GM23338 (cell line): ENCODE measurements around the gene MFAP5. TPM values are rescaled to one million over a fixed set of nuclear protein-coding genes. Genes with fewer than 3 reads are reported as not detected.

Experiments
- ATAC-seq: fragments of 200-7000 bp; cut with Tn5 transposase; 3 replicates; pipeline ENCODE4 v1.9.1; 2020
- DNase-seq: peaks from one replicate; pipeline ENCODE4 v3.0.0-alpha.2; 2015; ENCODE audit warnings: low spot score
- H2AFZ ChIP-seq: fragments of 200-600 bp; sonication (generic); 2 replicates; pipeline ENCODE4 v1.8.0; 2016; ENCODE audit warnings: antibody characterized with exemption, mild to moderate bottlenecking, moderate library complexity
- H3F3A ChIP-seq: fragments of 200-600 bp; sonication (generic); replicated peaks from 2 replicates; pipeline ENCODE4 v1.8.0; 2017; ENCODE audit warnings: antibody characterized with exemption, mixed run types, low read depth
- H3K27ac ChIP-seq: fragments of 200-600 bp; sonication (generic); 2 replicates; pipeline ENCODE4 v1.6.1; 2016; ENCODE audit warnings: low read depth
- H3K27me3 ChIP-seq: fragments of 200-600 bp; sonication (generic); 2 replicates; pipeline ENCODE4 v1.8.0; 2016; ENCODE audit warnings: mild to moderate bottlenecking, mixed run types, moderate library complexity; ENCODE audit not compliant: insufficient read depth
- H3K36me3 ChIP-seq: fragments of 200-600 bp; sonication (generic); 2 replicates; pipeline ENCODE4 v1.8.0; 2016; ENCODE audit warnings: mild to moderate bottlenecking; ENCODE audit not compliant: insufficient read depth
- H3K4me1 ChIP-seq: fragments of 200-600 bp; sonication (generic); 2 replicates; pipeline ENCODE4 v1.8.0; 2016; ENCODE audit warnings: mild to moderate bottlenecking, moderate library complexity; ENCODE audit not compliant: insufficient read depth
- H3K4me2 ChIP-seq: fragments of 200-600 bp; sonication (generic); 2 replicates; pipeline ENCODE4 v1.7.1; 2017; ENCODE audit warnings: mixed run types
- H3K4me3 ChIP-seq: fragments of 200-600 bp; sonication (generic); 2 replicates; pipeline ENCODE4 v1.6.1; 2016; ENCODE audit warnings: mixed run types
- H3K79me2 ChIP-seq: fragments of 200-600 bp; sonication (generic); replicated peaks from 2 replicates; pipeline ENCODE4 v1.8.0; 2017; ENCODE audit warnings: mild to moderate bottlenecking; ENCODE audit not compliant: insufficient read depth
- H3K9me2 ChIP-seq: fragments of 200-600 bp; sonication (generic); 2 replicates; pipeline ENCODE4 v1.8.0; 2017; ENCODE audit not compliant: insufficient read depth
- H4K20me1 ChIP-seq: fragments of 200-600 bp; sonication (generic); replicated peaks from 2 replicates; pipeline ENCODE4 v1.8.0; 2017; ENCODE audit warnings: mild to moderate bottlenecking; ENCODE audit not compliant: insufficient read depth
- H3K27ac Mint-ChIP-seq: 2 replicates; pipeline ENCODE4 v1.8.0; 2020; ENCODE audit warnings: inconsistent platforms, mild to moderate bottlenecking, moderate library complexity, mixed read lengths
- H3K27me3 Mint-ChIP-seq: 3 replicates; pipeline ENCODE4 v1.8.0; 2022; ENCODE audit warnings: low read depth, mild to moderate bottlenecking, moderate library complexity, mixed read lengths, inconsistent platforms; ENCODE audit not compliant: insufficient read depth, poor library complexity
- H3K36me3 Mint-ChIP-seq: 3 replicates; pipeline ENCODE4 v1.8.0; 2021; ENCODE audit warnings: low read depth, mild to moderate bottlenecking, inconsistent platforms, moderate library complexity, mixed read lengths
- H3K4me1 Mint-ChIP-seq: 3 replicates; pipeline ENCODE4 v1.8.0; 2020; ENCODE audit warnings: mild to moderate bottlenecking, inconsistent platforms, mixed read lengths
- H3K4me3 Mint-ChIP-seq: 3 replicates; pipeline ENCODE4 v1.8.0; 2021; ENCODE audit warnings: moderate library complexity, mild to moderate bottlenecking, inconsistent platforms, mixed read lengths
- H3K9me3 Mint-ChIP-seq: 3 replicates; pipeline ENCODE4 v1.8.0; 2020; ENCODE audit warnings: moderate library complexity, mild to moderate bottlenecking, inconsistent platforms, mixed read lengths
- CREB1 ChIP-seq: fragments of 250-450 bp; sonication (Bioruptor Pico); IDR thresholded peaks from 2 replicates; pipeline ENCODE4 v1.5.0; 2020; ENCODE audit warnings: low read depth, mild to moderate bottlenecking, moderate library complexity
- EZH2 ChIP-seq: fragments of 200-600 bp; sonication (generic); IDR thresholded peaks from one replicate; pipeline ENCODE4 v1.8.0; 2017; ENCODE audit warnings: antibody characterized with exemption, mild to moderate bottlenecking, low read depth; ENCODE audit not compliant: unreplicated experiment
- EZH2phosphoT487 ChIP-seq: fragments of 200-600 bp; sonication (generic); IDR thresholded peaks from one replicate; pipeline ENCODE4 v1.8.1; 2018; ENCODE audit warnings: antibody characterized with exemption; ENCODE audit not compliant: unreplicated experiment
- JUNB ChIP-seq: IDR thresholded peaks from one replicate; pipeline ENCODE4 v1.6.1; 2016; ENCODE audit warnings: antibody characterized with exemption; ENCODE audit not compliant: unreplicated experiment
- NANOG ChIP-seq: IDR thresholded peaks from 2 replicates; pipeline ENCODE4 v1.6.1; 2016; ENCODE audit warnings: antibody characterized with exemption, borderline replicate concordance
- POLR2AphosphoS5 ChIP-seq: IDR thresholded peaks from 2 replicates; pipeline ENCODE4 v1.6.1; 2016; ENCODE audit warnings: antibody characterized with exemption, low read depth
- STAT1 ChIP-seq: IDR thresholded peaks from one replicate; pipeline ENCODE4 v1.6.1; 2016; ENCODE audit warnings: antibody characterized with exemption; ENCODE audit not compliant: unreplicated experiment
- ZNF114 ChIP-seq: fragments of 250-450 bp; sonication (Bioruptor Pico); IDR thresholded peaks from 2 replicates; pipeline ENCODE4 v1.5.0; 2020; ENCODE audit warnings: mild to moderate bottlenecking, moderate library complexity
- ZNF331 ChIP-seq: fragments of 250-450 bp; sonication (Bioruptor Pico); IDR thresholded peaks from 2 replicates; pipeline ENCODE4 v1.5.0; 2020; ENCODE audit warnings: low read depth, mild to moderate bottlenecking, moderate library complexity
- polyA plus RNA-seq: library from polyadenylated mRNA; unstranded; fragments of >200 nt; fragmentation: Nextera tagmentation; extraction: Ambion mirVana; gene quantifications from 2 replicates; pipeline ENCODE4 v1.2.1, GENCODE V29; 2016
- total RNA-seq: library from RNA; depleted of rRNA; stranded (reverse); fragments of >200 nt; shearing (Covaris generic); gene quantifications from 2 replicates; pipeline ENCODE4 v1.2.3, GENCODE V29; 2014
- TF ChIP-seq, protein P1 (sequence below), 2 experiments: fragments of 200-600 bp in 1 of 2; sonication (generic) in 1 of 2; conservative IDR thresholded peaks; 2 replicates each; pipeline versions ENCODE4 v1.5.1 to v1.6.1; 2016 to 2017; ENCODE audit warnings: antibody characterized with exemption in 2 of 2, low read depth in 2 of 2, mild to moderate bottlenecking in 2 of 2, moderate library complexity in 1 of 2
- TF ChIP-seq, protein P2 (sequence below): IDR thresholded peaks from 2 replicates; pipeline ENCODE4 v1.6.1; 2016; ENCODE audit warnings: antibody characterized with exemption
- TF ChIP-seq, protein P3 (sequence below): fragments of 250-450 bp; sonication (Bioruptor Pico); IDR thresholded peaks from 2 replicates; pipeline ENCODE4 v1.5.0; 2020; ENCODE audit warnings: mild to moderate bottlenecking, moderate library complexity
- TF ChIP-seq, protein P4 (sequence below): IDR thresholded peaks from one replicate; pipeline ENCODE4 v1.6.1; 2018; ENCODE audit warnings: antibody characterized with exemption; ENCODE audit not compliant: unreplicated experiment

Gene MFAP5
- total and polyA plus RNA-seq, 2 experiments from 2014 or later, result 0.68 to 0.90 TPM

DNA sequence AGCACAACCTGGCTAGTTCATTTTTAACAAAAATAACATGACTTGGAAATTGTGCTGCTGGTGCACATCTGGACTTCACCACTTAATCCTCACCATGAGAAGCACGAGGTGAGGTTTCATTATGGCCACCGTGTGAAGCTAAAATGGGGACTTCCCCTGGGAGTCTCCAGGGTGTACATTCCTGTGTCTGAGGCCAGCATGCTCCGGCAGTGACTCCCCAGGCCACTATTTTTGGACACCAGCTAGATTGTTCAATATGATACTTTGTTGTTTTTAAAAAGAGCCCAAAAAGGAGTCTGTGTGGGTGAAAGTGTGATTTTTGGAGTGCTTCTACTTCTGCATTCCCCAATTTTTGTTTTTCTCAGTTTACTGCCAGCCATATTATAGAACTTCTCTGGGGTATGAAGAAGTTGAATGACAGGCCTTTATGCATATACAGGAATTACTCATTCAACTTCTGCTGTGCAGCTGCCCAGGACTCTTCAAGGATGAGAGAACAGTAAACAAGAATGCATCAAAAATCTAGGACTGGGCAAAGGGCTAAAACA is 33.1 kb downstream of the MFAP5 start:
- H3K27me3 ChIP-seq, result no peaks in the 10 kb centered on the region
- H3K4me1 Mint-ChIP-seq, result peaks cover 4% of the 10 kb centered on the region
- H3K9me3 Mint-ChIP-seq, result peaks cover 12% of the 10 kb centered on the region
- no peak overlapping the region for H3K4me3 Mint-ChIP-seq
- no peaks in the 10 kb centered on the region for H3F3A ChIP-seq
- no peaks in the 10 kb centered on the region for H4K20me1 ChIP-seq
- H2AFZ ChIP-seq, result 0 out of 2 replicates have a peak overlapping the region, but pooled peaks have one; percentile 6
- DNase-seq, result no peak
- no peaks in the 10 kb centered on the region for H3K9me2 ChIP-seq
- H3K4me1 ChIP-seq, result 0 out of 2 replicates have a peak, but pooled peaks cover 2% of the 10 kb centered on the region
- no peak overlapping the region for H3K27ac Mint-ChIP-seq
- TF ChIP-seq ZNF114 (CRISPR knock-in tag) (no peak), CREB1 (no peak), ZNF331 (CRISPR knock-in tag) (no peak), JUNB (no peak), POLR2AphosphoS5 (no peak), STAT1 (no peak), NANOG (no peak), EZH2 (no peak), EZH2phosphoT487 (no peak)
- TF ChIP-seq, protein P1, sequence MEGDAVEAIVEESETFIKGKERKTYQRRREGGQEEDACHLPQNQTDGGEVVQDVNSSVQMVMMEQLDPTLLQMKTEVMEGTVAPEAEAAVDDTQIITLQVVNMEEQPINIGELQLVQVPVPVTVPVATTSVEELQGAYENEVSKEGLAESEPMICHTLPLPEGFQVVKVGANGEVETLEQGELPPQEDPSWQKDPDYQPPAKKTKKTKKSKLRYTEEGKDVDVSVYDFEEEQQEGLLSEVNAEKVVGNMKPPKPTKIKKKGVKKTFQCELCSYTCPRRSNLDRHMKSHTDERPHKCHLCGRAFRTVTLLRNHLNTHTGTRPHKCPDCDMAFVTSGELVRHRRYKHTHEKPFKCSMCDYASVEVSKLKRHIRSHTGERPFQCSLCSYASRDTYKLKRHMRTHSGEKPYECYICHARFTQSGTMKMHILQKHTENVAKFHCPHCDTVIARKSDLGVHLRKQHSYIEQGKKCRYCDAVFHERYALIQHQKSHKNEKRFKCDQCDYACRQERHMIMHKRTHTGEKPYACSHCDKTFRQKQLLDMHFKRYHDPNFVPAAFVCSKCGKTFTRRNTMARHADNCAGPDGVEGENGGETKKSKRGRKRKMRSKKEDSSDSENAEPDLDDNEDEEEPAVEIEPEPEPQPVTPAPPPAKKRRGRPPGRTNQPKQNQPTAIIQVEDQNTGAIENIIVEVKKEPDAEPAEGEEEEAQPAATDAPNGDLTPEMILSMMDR (conservative IDR thresholded peaks at IDR 0.05; ENCODE audit: low read depth in 2 of 2), result no peak
- TF ChIP-seq, protein P2, sequence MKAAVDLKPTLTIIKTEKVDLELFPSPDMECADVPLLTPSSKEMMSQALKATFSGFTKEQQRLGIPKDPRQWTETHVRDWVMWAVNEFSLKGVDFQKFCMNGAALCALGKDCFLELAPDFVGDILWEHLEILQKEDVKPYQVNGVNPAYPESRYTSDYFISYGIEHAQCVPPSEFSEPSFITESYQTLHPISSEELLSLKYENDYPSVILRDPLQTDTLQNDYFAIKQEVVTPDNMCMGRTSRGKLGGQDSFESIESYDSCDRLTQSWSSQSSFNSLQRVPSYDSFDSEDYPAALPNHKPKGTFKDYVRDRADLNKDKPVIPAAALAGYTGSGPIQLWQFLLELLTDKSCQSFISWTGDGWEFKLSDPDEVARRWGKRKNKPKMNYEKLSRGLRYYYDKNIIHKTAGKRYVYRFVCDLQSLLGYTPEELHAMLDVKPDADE, result no peak
- TF ChIP-seq, protein P3, sequence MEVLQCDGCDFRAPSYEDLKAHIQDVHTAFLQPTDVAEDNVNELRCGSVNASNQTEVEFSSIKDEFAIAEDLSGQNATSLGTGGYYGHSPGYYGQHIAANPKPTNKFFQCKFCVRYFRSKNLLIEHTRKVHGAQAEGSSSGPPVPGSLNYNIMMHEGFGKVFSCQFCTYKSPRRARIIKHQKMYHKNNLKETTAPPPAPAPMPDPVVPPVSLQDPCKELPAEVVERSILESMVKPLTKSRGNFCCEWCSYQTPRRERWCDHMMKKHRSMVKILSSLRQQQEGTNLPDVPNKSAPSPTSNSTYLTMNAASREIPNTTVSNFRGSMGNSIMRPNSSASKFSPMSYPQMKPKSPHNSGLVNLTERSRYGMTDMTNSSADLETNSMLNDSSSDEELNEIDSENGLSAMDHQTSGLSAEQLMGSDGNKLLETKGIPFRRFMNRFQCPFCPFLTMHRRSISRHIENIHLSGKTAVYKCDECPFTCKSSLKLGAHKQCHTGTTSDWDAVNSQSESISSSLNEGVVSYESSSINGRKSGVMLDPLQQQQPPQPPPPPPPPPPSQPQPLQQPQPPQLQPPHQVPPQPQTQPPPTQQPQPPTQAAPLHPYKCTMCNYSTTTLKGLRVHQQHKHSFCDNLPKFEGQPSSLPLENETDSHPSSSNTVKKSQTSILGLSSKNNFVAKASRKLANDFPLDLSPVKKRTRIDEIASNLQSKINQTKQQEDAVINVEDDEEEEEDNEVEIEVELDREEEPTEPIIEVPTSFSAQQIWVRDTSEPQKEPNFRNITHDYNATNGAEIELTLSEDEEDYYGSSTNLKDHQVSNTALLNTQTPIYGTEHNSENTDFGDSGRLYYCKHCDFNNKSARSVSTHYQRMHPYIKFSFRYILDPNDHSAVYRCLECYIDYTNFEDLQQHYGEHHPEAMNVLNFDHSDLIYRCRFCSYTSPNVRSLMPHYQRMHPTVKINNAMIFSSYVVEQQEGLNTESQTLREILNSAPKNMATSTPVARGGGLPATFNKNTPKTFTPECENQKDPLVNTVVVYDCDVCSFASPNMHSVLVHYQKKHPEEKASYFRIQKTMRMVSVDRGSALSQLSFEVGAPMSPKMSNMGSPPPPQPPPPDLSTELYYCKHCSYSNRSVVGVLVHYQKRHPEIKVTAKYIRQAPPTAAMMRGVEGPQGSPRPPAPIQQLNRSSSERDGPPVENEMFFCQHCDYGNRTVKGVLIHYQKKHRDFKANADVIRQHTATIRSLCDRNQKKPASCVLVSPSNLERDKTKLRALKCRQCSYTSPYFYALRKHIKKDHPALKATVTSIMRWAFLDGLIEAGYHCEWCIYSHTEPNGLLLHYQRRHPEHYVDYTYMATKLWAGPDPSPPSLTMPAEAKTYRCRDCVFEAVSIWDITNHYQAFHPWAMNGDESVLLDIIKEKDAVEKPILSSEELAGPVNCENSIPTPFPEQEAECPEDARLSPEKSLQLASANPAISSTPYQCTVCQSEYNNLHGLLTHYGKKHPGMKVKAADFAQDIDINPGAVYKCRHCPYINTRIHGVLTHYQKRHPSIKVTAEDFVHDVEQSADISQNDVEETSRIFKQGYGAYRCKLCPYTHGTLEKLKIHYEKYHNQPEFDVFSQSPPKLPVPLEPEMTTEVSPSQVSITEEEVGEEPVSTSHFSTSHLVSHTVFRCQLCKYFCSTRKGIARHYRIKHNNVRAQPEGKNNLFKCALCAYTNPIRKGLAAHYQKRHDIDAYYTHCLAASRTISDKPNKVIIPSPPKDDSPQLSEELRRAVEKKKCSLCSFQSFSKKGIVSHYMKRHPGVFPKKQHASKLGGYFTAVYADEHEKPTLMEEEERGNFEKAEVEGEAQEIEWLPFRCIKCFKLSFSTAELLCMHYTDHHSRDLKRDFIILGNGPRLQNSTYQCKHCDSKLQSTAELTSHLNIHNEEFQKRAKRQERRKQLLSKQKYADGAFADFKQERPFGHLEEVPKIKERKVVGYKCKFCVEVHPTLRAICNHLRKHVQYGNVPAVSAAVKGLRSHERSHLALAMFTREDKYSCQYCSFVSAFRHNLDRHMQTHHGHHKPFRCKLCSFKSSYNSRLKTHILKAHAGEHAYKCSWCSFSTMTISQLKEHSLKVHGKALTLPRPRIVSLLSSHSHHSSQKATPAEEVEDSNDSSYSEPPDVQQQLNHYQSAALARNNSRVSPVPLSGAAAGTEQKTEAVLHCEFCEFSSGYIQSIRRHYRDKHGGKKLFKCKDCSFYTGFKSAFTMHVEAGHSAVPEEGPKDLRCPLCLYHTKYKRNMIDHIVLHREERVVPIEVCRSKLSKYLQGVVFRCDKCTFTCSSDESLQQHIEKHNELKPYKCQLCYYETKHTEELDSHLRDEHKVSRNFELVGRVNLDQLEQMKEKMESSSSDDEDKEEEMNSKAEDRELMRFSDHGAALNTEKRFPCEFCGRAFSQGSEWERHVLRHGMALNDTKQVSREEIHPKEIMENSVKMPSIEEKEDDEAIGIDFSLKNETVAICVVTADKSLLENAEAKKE (CRISPR knock-in tag), result no peak
- TF ChIP-seq, protein P4, sequence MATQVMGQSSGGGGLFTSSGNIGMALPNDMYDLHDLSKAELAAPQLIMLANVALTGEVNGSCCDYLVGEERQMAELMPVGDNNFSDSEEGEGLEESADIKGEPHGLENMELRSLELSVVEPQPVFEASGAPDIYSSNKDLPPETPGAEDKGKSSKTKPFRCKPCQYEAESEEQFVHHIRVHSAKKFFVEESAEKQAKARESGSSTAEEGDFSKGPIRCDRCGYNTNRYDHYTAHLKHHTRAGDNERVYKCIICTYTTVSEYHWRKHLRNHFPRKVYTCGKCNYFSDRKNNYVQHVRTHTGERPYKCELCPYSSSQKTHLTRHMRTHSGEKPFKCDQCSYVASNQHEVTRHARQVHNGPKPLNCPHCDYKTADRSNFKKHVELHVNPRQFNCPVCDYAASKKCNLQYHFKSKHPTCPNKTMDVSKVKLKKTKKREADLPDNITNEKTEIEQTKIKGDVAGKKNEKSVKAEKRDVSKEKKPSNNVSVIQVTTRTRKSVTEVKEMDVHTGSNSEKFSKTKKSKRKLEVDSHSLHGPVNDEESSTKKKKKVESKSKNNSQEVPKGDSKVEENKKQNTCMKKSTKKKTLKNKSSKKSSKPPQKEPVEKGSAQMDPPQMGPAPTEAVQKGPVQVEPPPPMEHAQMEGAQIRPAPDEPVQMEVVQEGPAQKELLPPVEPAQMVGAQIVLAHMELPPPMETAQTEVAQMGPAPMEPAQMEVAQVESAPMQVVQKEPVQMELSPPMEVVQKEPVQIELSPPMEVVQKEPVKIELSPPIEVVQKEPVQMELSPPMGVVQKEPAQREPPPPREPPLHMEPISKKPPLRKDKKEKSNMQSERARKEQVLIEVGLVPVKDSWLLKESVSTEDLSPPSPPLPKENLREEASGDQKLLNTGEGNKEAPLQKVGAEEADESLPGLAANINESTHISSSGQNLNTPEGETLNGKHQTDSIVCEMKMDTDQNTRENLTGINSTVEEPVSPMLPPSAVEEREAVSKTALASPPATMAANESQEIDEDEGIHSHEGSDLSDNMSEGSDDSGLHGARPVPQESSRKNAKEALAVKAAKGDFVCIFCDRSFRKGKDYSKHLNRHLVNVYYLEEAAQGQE, result no peak
- H3K27me3 Mint-ChIP-seq, result no peaks in the 10 kb centered on the region
- no peak overlapping the region for H3K27ac ChIP-seq
- H3K79me2 ChIP-seq, result no peaks in the 10 kb centered on the region
- no peaks in the 10 kb centered on the region; the same call in 1 of the 2 replicates for H3K36me3 ChIP-seq
- ATAC-seq, result no peak
- no peak overlapping the region for H3K4me2 ChIP-seq
- no peak overlapping the region for H3K4me3 ChIP-seq
- H3K36me3 Mint-ChIP-seq, result peaks cover 20% of the 10 kb centered on the region
